Aorta (tissue), 5 donors: ENCODE measurements around the gene YY1. TPM values are rescaled to one million over a fixed set of nuclear protein-coding genes. Genes with fewer than 3 reads are reported as not detected.
"Not testable (repeated sequence)": the region's sequence is repeated elsewhere in the genome, so short reads cannot be mapped to it uniquely, and the experiment has no call there.

Experiments used
- ATAC-seq: fragments of 200-7000 bp; cut with Tn5 transposase; one replicate; pipeline ENCODE4 v1.9.1; 2022; ENCODE audit warnings: moderate library complexity; ENCODE audit not compliant: low FRiP score
- DNase-seq, 2 donors: peaks; one replicate each; pipeline ENCODE4 v3.0.0-alpha.2; 2020
- H3K27ac ChIP-seq, 2 donors: one replicate each; pipeline ENCODE4 v1.5.1; 2013; ENCODE audit warnings: low read length in 2 of 2, mild to moderate bottlenecking in 2 of 2, moderate library complexity in 2 of 2, control low read depth in 1 of 2, inconsistent platforms in 1 of 2, low read depth in 1 of 2
- H3K27me3 ChIP-seq, 2 donors: one replicate each; pipeline ENCODE4 v1.6.1; 2013; ENCODE audit warnings: control low read depth in 1 of 2, low read length in 1 of 2, mild to moderate bottlenecking in 1 of 2, moderate library complexity in 1 of 2; ENCODE audit not compliant: insufficient read depth in 2 of 2, control insufficient read depth in 1 of 2
- H3K36me3 ChIP-seq, 2 donors: one replicate each; pipeline ENCODE4 v1.6.1; 2013; ENCODE audit warnings: control low read depth in 1 of 2, low read length in 1 of 2, mild to moderate bottlenecking in 1 of 2; ENCODE audit not compliant: insufficient read depth in 2 of 2, control insufficient read depth in 1 of 2
- H3K4me1 ChIP-seq, 2 donors: one replicate each; pipeline ENCODE4 v1.6.1; 2013; ENCODE audit warnings: low read length in 2 of 2, control low read depth in 1 of 2, mild to moderate bottlenecking in 1 of 2, moderate library complexity in 1 of 2; ENCODE audit not compliant: insufficient read depth in 2 of 2, control insufficient read depth in 1 of 2
- H3K4me3 ChIP-seq, 2 donors: one replicate each; pipeline ENCODE4 v1.5.1; 2013; ENCODE audit warnings: low read length in 2 of 2, control low read depth in 1 of 2, mild to moderate bottlenecking in 1 of 2
- H3K9me3 ChIP-seq: one replicate; pipeline ENCODE4 v1.6.1; 2013; ENCODE audit warnings: mild to moderate bottlenecking, low read length; ENCODE audit not compliant: control insufficient read depth
- WGBS, 2 donors: extraction: QIAGEN DNeasy Blood & Tissue Kit; methylation state at CpG; one replicate each; pipeline ENCODE4 v1.1.7; 2013; 5-methylcytosine and 5-hydroxymethylcytosine counted together
- intact Hi-C, 2 donors: fragments of 100-400 bp; cut with DNase I; formaldehyde crosslinking; loops; one replicate each; pipeline versions ENCODE4 v1.14.2 to v1.15.0; 2022
- polyA plus RNA-seq, 2 donors: library from polyadenylated mRNA; stranded (reverse); fragments of 200-250 nt; gene quantifications; one replicate each; pipeline ENCODE4 v1.2.3, GENCODE V29; 2013
- total RNA-seq, 2 donors: library from RNA; stranded (reverse); fragmentation: NEBNext Ultra II Directional; extraction: Animal tissue kit (Norgen Biotek cat#: 25700); gene quantifications; one replicate each; pipeline ENCODE4 v1.2.1, GENCODE V29; 2021
- donor health status: healthy with polysubstance abuse.
- donor health status: Bipolar disorder and iron deficiency.
- donor health status: DM: no; HTN: no; CAD: no.
- donor health status: DM: no; HTN: no; CAD: no.
- donor health status: DM: yes; HTN: yes; CAD: no.

The YY1 gene
- total and polyA plus RNA-seq, 4 donors: 23.1 to 57.3 (median 41.0) TPM

GRCh38 chr14:100293497-100294212, 54.7 kb downstream of the YY1 start:
- ATAC-seq (no peak), DNase-seq (peak; percentile 24 to 63)
- WGBS, 2 donors: 78% methylated on average over 14 of the region's 14 CpGs

DNA sequence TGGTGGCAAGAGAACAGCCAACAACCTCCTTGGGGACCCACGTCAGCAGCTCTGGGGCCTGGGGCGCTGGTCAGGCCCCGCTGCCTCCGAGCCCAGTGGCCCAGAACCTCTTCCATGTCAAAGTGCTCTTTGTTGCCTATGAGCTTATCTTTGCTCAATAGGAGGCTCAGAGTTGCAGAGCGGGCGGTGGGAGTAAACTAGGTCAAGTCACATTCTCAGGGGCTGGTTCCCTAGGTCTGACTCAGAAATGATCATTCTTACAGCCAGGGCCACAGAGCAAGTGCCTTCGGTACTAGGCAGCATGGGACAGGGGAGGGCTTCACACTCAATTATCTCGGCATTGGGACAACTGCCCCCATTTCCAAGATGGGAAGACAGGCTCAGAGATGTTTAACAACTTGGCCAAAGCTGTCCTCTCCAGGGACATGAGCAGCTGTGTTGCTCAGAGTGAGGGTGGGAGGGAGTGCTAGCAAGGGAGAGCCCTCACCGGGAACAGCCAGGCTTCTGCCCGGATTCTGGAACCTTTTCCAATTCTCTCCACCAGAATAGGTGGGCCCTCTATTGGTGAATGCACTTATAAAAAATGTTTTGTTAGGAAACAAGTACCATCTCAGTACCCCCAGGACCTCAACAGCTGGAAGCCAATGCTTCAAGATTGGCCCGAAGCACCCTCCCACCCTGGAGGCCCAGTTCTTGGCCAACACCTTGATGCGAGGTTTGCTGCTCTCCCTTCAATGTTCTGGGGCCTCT, 55.4 kb downstream of the YY1 start:
- H3K9me3 ChIP-seq: no peaks in the 10 kb centered on the region
- no peaks in the 10 kb centered on the region for H3K27me3 ChIP-seq
- DNase-seq: peak; percentile 40 to 69
- intact Hi-C loops: no loop called here
- ATAC-seq: no peak
- no peak overlapping the region for H3K27ac ChIP-seq
- H3K36me3 ChIP-seq: peaks cover 0 to 2% of the 10 kb centered on the region in 2 donors
- 64 to 70% methylated on average over 12 of the region's 12 CpGs for WGBS, 2 donors
- no peak overlapping the region for H3K4me3 ChIP-seq
- H3K4me1 ChIP-seq: no peaks in the 10 kb centered on the region

More at GRCh38 chr14:100293497-100294212, 54.7 kb downstream of the YY1 start:
- no peak overlapping the region for H3K4me3 ChIP-seq
- no peaks in the 10 kb centered on the region for H3K4me1 ChIP-seq
- peaks cover 0 to 2% of the 10 kb centered on the region in 2 donors for H3K36me3 ChIP-seq
- no peak overlapping the region for H3K27ac ChIP-seq
- no peaks in the 10 kb centered on the region for H3K27me3 ChIP-seq
- H3K9me3 ChIP-seq: no peaks in the 10 kb centered on the region
- intact Hi-C loops: no loop called here

DNA sequence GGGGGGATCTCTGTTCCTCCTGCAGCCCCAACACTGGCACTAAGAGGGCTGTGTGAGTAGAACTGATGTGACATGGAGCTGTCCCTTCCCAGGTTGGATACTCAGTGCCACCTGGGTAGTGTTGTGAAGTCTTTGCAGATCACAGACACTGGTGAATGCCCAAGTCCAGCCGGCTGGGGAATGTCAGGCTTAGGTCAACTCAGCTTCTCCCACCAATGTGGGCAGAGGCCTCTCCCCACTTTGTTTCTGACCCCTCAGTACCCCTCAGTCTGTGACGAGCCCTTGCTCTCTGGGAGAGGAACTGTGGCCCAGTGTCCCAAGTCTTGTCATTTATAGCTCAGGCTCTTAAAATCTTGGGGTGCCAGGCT, 56.0 kb downstream of the YY1 start:
- Histone ChIP-seq H3K4me1 (no peaks in the 10 kb centered on the region), H3K4me3 (no peak overlapping the region), H3K9me3 (no peaks in the 10 kb centered on the region), H3K27me3 (no peaks in the 10 kb centered on the region), H3K36me3 (peaks cover 0 to 2% of the 10 kb centered on the region in 2 donors), H3K27ac (no peak overlapping the region)
- 88 to 97% methylated on average over 2 of the region's 2 CpGs for WGBS, 2 donors
- ATAC-seq (no peak), DNase-seq (peak; percentile 29 to 34)
- intact Hi-C loops: no loop called here

DNA sequence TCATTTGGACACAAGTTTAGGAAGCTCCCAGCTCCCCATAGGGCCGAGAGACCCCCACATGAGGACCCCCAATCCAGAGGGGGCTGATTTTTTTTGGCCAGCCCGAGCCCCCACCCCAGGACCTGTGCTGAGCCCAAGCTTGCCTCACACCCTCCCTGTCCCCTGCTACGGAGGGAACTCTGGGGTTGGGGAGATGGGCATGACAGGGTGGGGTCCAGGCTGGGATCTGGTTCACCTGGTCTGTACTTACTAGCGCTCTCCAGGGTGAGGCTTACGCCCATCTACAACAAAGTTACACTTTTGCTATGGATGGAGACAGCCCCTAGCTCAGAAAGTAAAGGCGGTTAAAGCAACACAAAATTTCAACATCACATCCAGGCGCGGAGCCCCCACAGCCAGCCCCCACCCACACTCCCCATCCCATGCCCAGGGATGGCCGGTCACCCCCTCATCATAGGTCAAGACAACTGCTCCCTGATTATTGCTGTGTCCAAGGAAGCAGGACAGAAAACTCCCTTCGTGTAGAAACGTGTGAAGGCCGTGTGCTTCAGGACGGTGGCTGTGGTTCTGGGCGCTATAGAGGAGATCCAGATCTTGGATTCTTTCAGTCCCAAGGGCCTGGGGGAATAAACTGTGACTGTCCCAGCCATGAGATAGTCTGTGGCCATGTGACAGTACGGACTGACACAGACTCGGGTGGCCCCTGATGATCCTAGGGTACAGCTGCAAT, 56.6 kb downstream of the YY1 start:
- DNase-seq (peak; percentile 24 to 40), ATAC-seq (no peak)
- Histone ChIP-seq H3K9me3 (no peaks in the 10 kb centered on the region), H3K27me3 (no peaks in the 10 kb centered on the region), H3K36me3 (peaks cover 0 to 2% of the 10 kb centered on the region in 2 donors), H3K4me1 (no peaks in the 10 kb centered on the region), H3K27ac (no peak overlapping the region), H3K4me3 (no peak overlapping the region)
- WGBS, 2 donors: 95% methylated on average over 16 of the region's 16 CpGs
- intact Hi-C loops: no loop called here

GRCh38 chr14:100296106-100296651, 57.2 kb downstream of the YY1 start:
- peak; percentile 27 to 52 for DNase-seq
- no peaks in the 10 kb centered on the region for H3K27me3 ChIP-seq
- H3K4me3 ChIP-seq: no peak overlapping the region
- no peak overlapping the region for H3K27ac ChIP-seq
- H3K36me3 ChIP-seq: peaks cover 0 to 2% of the 10 kb centered on the region in 2 donors
- WGBS, 2 donors: 83 to 84% methylated on average over 9 of the region's 9 CpGs
- ATAC-seq: no peak
- no peaks in the 10 kb centered on the region for H3K4me1 ChIP-seq
- H3K9me3 ChIP-seq: no peaks in the 10 kb centered on the region
- intact Hi-C loops: no loop called here

DNA sequence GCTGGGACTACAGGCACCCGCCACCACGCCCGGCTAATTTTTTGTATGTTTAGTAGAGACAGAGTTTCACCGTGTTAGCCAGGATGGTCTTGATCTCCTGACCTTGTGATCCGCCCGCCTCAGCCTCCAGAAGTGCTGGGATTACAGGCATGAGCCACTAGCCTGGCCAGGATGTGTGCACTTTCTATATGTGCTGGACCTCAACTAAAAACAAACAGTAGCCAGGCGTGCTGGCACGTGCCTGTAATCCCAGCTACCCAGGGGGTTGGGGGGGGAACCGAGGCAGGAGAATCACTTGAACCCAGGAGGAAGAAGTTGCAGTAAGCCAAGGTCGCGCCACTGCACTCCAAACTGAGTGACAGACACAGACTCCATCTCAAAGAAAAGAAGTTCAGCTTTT, 57.8 kb downstream of the YY1 start:
- intact Hi-C loops, H3K4me3 ChIP-seq, H3K36me3 ChIP-seq, H3K9me3 ChIP-seq, ATAC-seq, H3K27me3 ChIP-seq, H3K4me1 ChIP-seq: not testable (repeated sequence)
- DNase-seq: peak; percentile 45 to 48
- WGBS, 2 donors: 70 to 72% methylated on average over 11 of the region's 11 CpGs
- H3K27ac ChIP-seq: peak overlapping the region; percentile 22 to 23

- intact Hi-C loops: no loop called here
- 17 to 18% methylated on average over 30 of the region's 30 CpGs for WGBS, 2 donors
- Histone ChIP-seq H3K27ac (peak overlapping the region; percentile 22 to 23), H3K9me3 (no peaks in the 10 kb centered on the region), H3K36me3 (no peaks in the 10 kb centered on the region), H3K4me1 (no peaks in the 10 kb centered on the region), H3K27me3 (no peaks in the 10 kb centered on the region), H3K4me3 (no peak overlapping the region)
- ATAC-seq (peak; percentile 86), DNase-seq (peak; percentile 86 to 91)
Measured at GRCh38 chr14:100297320-100298300, 58.7 kb downstream of the YY1 start.
